HepG2 (cell line): Measurements from ENCODE around the gene PSMC3IP. TPM values are rescaled to one million over a fixed set of nuclear protein-coding genes. Genes with fewer than 3 reads are reported as not detected.

ENCODE experiments used
- ARID5B ChIP-seq: IDR thresholded peaks from 2 replicates; pipeline ENCODE4 v1.4.0; 2020; ENCODE audit warnings: mild to moderate bottlenecking, missing genetic modification reagents
- CENPT ChIP-seq: sonication (generic); formaldehyde crosslinking; IDR thresholded peaks from 2 replicates; pipeline ENCODE4 v1.8.0; 2022; ENCODE audit warnings: low read depth, mild to moderate bottlenecking, moderate library complexity, missing genetic modification reagents
- IRF1 ChIP-seq: sonication (generic); formaldehyde crosslinking; IDR thresholded peaks from 2 replicates; pipeline ENCODE4 v1.4.0; 2020; ENCODE audit warnings: low read depth, mild to moderate bottlenecking, missing genetic modification reagents
- JUND ChIP-seq: sonication (generic); formaldehyde crosslinking; IDR thresholded peaks from 2 replicates; pipeline ENCODE4 v1.8.0; 2022; ENCODE audit warnings: mild to moderate bottlenecking, missing genetic modification reagents
- MXI1 ChIP-seq: IDR thresholded peaks from 3 replicates; pipeline ENCODE4 v1.6.1; 2012; ENCODE audit warnings: low read depth, low read length, inconsistent platforms, borderline replicate concordance
- MYC ChIP-seq: sonication (generic); formaldehyde crosslinking; IDR thresholded peaks from 2 replicates; pipeline ENCODE4 v1.9.0; 2021; ENCODE audit warnings: missing genetic modification reagents, borderline replicate concordance
- RCOR2 ChIP-seq: IDR thresholded peaks from 2 replicates; pipeline ENCODE4 v1.6.1; 2016; ENCODE audit warnings: missing biosample characterization, missing genetic modification reagents
- SMAD9 ChIP-seq: sonication (generic); formaldehyde crosslinking; IDR thresholded peaks from 2 replicates; pipeline ENCODE4 v1.5.1; 2020; ENCODE audit warnings: mild to moderate bottlenecking, missing genetic modification reagents
- ZNF263 ChIP-seq: sonication (generic); formaldehyde crosslinking; IDR thresholded peaks from 2 replicates; pipeline ENCODE4 v1.4.0; 2020; ENCODE audit warnings: missing genetic modification reagents
- ZNF431 ChIP-seq: sonication (generic); formaldehyde crosslinking; IDR thresholded peaks from 2 replicates; pipeline ENCODE4 v1.9.0; 2022; ENCODE audit warnings: missing genetic modification reagents, low read depth, mild to moderate bottlenecking, borderline replicate concordance
- ZNF556 ChIP-seq: sonication (generic); formaldehyde crosslinking; IDR thresholded peaks from 2 replicates; pipeline ENCODE4 v1.4.0; 2020; ENCODE audit warnings: mild to moderate bottlenecking, missing genetic modification reagents, borderline replicate concordance
- ZNF816 ChIP-seq: sonication (generic); formaldehyde crosslinking; IDR thresholded peaks from 2 replicates; pipeline ENCODE4 v1.8.0; 2022; ENCODE audit warnings: missing genetic modification reagents, mild to moderate bottlenecking, borderline replicate concordance
- ZSCAN31 ChIP-seq: sonication (generic); formaldehyde crosslinking; IDR thresholded peaks from 2 replicates; pipeline ENCODE4 v1.5.0; 2020; ENCODE audit warnings: low read depth, mild to moderate bottlenecking, missing genetic modification reagents
- polyA plus RNA-seq, 8 experiments: library from polyadenylated mRNA; depleted of rRNA in 3 of 8; stranded (reverse) in 7 of 8; unstranded in 1 of 8; fragments of >200 nt; fragmentation: Illumina TruSeq in 4 of 8; extraction: Trizol in 4 of 8; gene quantifications; 2 replicates each; pipeline versions ENCODE4 v1.2.1 to v1.2.3, GENCODE V29; 2011 to 2016; ENCODE audit warnings: low read depth in 4 of 8, missing spikeins in 1 of 8, mixed read lengths in 1 of 8; ENCODE audit not compliant: insufficient read depth in 1 of 8
- total RNA-seq, 5 experiments: library from RNA; depleted of rRNA; stranded (reverse); fragments of >200 nt; fragmentation: Illumina TruSeq; extraction: Trizol; gene quantifications; 2 replicates each; pipeline ENCODE4 v1.2.3, GENCODE V29; 2016; ENCODE audit warnings: low read depth in 1 of 5
- TF ChIP-seq, protein P1 (sequence below): sonication (generic); formaldehyde crosslinking; IDR thresholded peaks from 2 replicates; pipeline ENCODE4 v1.8.0; 2022; ENCODE audit warnings: missing genetic modification reagents, mild to moderate bottlenecking, borderline replicate concordance
- TF ChIP-seq, protein P2 (sequence below): sonication (generic); formaldehyde crosslinking; IDR thresholded peaks from 2 replicates; pipeline ENCODE4 v1.5.1; 2020; ENCODE audit warnings: missing genetic modification reagents, mild to moderate bottlenecking, borderline replicate concordance
- TF ChIP-seq, protein P3 (sequence below): fragments of 450-650 bp; IDR thresholded peaks from 2 replicates; pipeline ENCODE4 v1.6.1; 2017; ENCODE audit warnings: mild to moderate bottlenecking

PSMC3IP gene
- total and polyA plus RNA-seq, 2 of the 13 experiments (the other 11 are each of a cell fraction or from before 2014, with no cell fraction given), result 6.5 to 22.4 TPM

DNA sequence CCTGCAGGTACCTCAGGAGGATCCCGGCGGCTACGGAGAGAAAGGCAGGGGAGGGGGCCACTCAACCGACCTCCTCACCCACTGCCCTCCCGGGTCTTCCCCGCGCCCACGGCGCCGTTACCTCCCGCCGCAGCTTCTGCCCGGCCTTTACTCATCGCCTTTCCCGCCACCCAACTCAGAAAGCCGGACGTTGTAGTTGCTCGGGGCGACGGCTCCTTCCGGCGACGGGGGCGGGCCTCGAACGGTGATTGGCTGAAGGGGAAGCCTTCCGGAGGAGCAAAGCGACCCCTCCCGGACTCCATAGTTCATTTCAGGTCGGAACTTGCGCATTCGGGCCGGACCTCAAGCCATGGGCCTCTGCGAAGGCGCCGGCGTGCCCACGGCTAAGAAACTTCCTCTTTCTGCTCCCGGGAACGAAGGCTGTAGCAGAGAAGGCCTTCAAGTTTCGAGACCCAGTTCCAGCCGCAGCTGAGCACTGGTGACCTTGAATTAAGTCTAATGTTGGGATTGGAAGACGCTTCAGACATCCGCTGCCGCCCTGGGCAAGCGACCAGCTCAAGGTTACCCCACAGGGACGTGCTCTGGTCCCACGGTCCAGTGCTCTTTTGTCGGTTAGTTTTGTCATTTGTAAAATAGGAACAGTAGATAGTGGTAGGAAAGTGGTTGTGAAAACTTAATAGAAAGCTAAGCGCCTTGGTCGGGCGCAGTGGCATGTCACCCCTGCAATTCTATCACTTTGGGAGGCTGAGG, at the start of gene PSMC3IP (continued):
- 0 out of 2 replicates have a peak, but pooled peaks have one; percentile 7 for TF ChIP-seq JUND (CRISPR knock-in tag)
- TF ChIP-seq ZNF556 (CRISPR knock-in tag), result peak; percentile 81; the same call in 1 of the 2 replicates
- peak; percentile 54 for TF ChIP-seq ARID5B (CRISPR knock-in tag)
- TF ChIP-seq, protein P1, sequence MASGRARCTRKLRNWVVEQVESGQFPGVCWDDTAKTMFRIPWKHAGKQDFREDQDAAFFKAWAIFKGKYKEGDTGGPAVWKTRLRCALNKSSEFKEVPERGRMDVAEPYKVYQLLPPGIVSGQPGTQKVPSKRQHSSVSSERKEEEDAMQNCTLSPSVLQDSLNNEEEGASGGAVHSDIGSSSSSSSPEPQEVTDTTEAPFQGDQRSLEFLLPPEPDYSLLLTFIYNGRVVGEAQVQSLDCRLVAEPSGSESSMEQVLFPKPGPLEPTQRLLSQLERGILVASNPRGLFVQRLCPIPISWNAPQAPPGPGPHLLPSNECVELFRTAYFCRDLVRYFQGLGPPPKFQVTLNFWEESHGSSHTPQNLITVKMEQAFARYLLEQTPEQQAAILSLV (CRISPR knock-in tag), result peak; percentile 85
- peak; percentile 93; the same call in 1 of the 2 replicates for TF ChIP-seq ZSCAN31 (CRISPR knock-in tag)
- TF ChIP-seq RCOR2 (CRISPR knock-in tag), result no peak
- no peak; the same call in 1 of the 2 replicates for TF ChIP-seq CENPT (CRISPR knock-in tag)
- no peak for TF ChIP-seq ZNF816 (CRISPR knock-in tag)
- 0 out of 2 replicates have a peak, but pooled peaks have one; percentile 34 for TF ChIP-seq IRF1 (CRISPR knock-in tag)
- peak; percentile 78 for TF ChIP-seq MYC (CRISPR knock-in tag)
- TF ChIP-seq ZNF263, result peak; percentile 51; the same call in 1 of the 2 replicates
- TF ChIP-seq, protein P2, sequence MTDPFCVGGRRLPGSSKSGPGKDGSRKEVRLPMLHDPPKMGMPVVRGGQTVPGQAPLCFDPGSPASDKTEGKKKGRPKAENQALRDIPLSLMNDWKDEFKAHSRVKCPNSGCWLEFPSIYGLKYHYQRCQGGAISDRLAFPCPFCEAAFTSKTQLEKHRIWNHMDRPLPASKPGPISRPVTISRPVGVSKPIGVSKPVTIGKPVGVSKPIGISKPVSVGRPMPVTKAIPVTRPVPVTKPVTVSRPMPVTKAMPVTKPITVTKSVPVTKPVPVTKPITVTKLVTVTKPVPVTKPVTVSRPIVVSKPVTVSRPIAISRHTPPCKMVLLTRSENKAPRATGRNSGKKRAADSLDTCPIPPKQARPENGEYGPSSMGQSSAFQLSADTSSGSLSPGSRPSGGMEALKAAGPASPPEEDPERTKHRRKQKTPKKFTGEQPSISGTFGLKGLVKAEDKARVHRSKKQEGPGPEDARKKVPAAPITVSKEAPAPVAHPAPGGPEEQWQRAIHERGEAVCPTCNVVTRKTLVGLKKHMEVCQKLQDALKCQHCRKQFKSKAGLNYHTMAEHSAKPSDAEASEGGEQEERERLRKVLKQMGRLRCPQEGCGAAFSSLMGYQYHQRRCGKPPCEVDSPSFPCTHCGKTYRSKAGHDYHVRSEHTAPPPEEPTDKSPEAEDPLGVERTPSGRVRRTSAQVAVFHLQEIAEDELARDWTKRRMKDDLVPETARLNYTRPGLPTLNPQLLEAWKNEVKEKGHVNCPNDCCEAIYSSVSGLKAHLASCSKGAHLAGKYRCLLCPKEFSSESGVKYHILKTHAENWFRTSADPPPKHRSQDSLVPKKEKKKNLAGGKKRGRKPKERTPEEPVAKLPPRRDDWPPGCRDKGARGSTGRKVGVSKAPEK (CRISPR knock-in tag), result no peak; the same call in 1 of the 2 replicates
- peak; percentile 39; the same call in 1 of the 2 replicates for TF ChIP-seq ZNF431
- TF ChIP-seq, protein P3, sequence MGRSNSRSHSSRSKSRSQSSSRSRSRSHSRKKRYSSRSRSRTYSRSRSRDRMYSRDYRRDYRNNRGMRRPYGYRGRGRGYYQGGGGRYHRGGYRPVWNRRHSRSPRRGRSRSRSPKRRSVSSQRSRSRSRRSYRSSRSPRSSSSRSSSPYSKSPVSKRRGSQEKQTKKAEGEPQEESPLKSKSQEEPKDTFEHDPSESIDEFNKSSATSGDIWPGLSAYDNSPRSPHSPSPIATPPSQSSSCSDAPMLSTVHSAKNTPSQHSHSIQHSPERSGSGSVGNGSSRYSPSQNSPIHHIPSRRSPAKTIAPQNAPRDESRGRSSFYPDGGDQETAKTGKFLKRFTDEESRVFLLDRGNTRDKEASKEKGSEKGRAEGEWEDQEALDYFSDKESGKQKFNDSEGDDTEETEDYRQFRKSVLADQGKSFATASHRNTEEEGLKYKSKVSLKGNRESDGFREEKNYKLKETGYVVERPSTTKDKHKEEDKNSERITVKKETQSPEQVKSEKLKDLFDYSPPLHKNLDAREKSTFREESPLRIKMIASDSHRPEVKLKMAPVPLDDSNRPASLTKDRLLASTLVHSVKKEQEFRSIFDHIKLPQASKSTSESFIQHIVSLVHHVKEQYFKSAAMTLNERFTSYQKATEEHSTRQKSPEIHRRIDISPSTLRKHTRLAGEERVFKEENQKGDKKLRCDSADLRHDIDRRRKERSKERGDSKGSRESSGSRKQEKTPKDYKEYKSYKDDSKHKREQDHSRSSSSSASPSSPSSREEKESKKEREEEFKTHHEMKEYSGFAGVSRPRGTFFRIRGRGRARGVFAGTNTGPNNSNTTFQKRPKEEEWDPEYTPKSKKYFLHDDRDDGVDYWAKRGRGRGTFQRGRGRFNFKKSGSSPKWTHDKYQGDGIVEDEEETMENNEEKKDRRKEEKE, result no peak
- peak; percentile 96; the same call in 2 of the 3 replicates for TF ChIP-seq MXI1
- peak; percentile 64; the same call in 1 of the 2 replicates for TF ChIP-seq SMAD9 (CRISPR knock-in tag)
